PFSK-1 (cell line): ENCODE measurements around the gene WNT5A.

Source experiments
- POLR2AphosphoS5 ChIP-seq: IDR thresholded peaks from 2 replicates; pipeline ENCODE4 v1.6.1; 2012; ENCODE audit warnings: low read depth, mild to moderate bottlenecking, control low read depth, low read length, moderate library complexity
- REST ChIP-seq, 2 experiments: IDR thresholded peaks; 2 replicates each; pipeline versions ENCODE4 v1.6.1 to v1.8.0; 2011 to 2012; ENCODE audit warnings: low read depth in 2 of 2, low read length in 2 of 2, control low read depth in 1 of 2, inconsistent platforms in 1 of 2, mild to moderate bottlenecking in 1 of 2, moderate library complexity in 1 of 2; ENCODE audit not compliant: insufficient read depth in 1 of 2

- TF ChIP-seq REST (IDR thresholded peaks at IDR 0.05; ENCODE audit: insufficient read depth in 1 of 2, low read depth in 2 of 2, low read length in 2 of 2) = no peak
- TF ChIP-seq POLR2AphosphoS5 = no peak
These were observed 18.7 kb upstream of the WNT5A start for GRCh38 chr3:55505776-55506175.
